HG03354 (cell line): ENCODE results near the gene SGCD.

Experiments used
- ATAC-seq: cut with Tn5 transposase; IDR thresholded peaks from one replicate; pipeline ENCODE4 v1.9.1; 2021; ENCODE audit warnings: mild to moderate bottlenecking; ENCODE audit not compliant: unreplicated experiment, poor library complexity, severe bottlenecking

SGCD gene

DNA sequence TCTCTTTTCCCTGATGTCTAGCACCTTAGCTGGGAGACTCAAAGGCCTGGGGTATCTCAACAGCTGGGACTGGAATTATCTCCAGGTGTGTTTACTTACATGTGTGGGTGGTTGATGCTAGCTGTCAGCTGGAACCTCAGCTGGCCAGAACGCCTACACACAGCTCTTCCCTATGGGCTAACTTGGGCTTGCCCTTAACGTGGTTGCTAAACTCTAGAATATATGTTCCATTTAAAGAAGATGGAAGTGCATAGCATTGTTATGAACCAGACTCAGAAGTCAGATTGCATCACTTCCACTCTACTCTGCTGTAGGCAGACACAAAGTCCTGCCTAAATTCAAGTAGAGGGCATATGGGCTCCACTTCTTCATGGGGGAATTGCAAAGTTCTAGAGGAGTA is 29.3 kb downstream of the SGCD start:
- ATAC-seq = no peak

GRCh38 chr5:156359476-156359875 is 32.5 kb downstream of the SGCD start:
- peak; percentile 56 for ATAC-seq

- no peak for ATAC-seq
Measured at GRCh38 chr5:156361436-156362109, 34.6 kb downstream of the SGCD start.

GRCh38 chr5:156363861-156364260 is 36.9 kb downstream of the SGCD start:
- no peak for ATAC-seq

DNA sequence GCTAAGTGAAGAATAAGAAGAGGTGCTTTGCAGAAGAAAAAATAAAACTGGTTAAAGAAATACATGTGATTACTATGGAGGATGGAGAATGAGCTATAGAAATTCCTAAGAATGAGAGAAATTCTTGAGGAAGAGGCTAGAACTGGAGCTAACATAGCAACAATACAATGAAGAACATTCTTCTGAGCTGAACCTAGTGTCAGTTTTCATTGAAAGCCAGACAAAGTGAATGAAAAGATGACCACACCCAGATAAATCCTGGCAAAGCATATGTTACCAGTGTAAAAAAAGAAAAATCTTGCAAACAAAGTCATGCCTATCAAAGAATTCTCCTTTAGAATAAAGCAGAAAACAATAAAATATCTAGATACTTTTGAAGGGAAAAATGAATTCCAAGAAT is 39.6 kb downstream of the SGCD start:
- ATAC-seq = no peak

DNA sequence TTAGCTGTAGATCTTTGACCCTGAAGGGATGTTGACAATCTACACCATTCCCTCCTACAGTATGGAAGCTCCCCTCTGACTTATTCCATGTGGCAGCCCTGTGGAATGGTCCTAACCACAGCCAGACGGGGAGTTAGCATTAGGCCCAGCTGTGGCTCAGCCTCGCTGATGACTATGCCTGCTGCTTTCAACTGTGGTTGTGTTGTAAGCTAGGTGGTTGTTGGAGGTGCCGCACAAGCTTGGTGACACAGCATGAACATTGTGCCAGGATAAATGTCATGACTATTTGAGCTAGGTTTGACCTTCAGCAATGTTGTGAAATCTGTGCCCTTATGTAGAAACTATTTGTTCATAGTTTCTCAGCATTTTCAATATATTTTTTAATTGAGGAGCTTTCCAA is 40.6 kb downstream of the SGCD start:
- ATAC-seq = no peak

GRCh38 chr5:156375895-156376495 is 49.0 kb downstream of the SGCD start:
- ATAC-seq = peak; percentile 60

GRCh38 chr5:156376751-156377150 is 49.8 kb downstream of the SGCD start:
- ATAC-seq = peak; percentile 80

DNA sequence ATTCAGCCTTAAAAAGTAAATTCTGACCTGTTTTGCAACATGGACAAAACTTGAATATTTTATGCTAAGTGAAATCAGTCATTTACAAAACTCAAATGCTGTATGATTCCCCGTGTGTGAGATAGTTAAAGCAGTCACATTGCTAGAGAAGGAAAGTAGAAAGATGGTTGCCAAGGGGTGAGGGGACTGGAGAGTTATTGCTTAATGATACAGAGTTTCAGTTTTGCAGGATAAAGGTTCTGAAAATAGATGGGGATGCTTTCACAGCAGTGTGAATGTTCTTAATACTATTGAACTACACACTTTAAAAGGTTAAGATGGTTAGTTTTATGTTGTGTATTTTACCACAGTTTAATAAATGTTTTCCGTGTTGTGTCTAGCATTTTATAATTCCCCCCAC is 51.2 kb downstream of the SGCD start:
- ATAC-seq = no peak

- no peak for ATAC-seq
Measured at GRCh38 chr5:156379206-156379605, 52.2 kb downstream of the SGCD start.

GRCh38 chr5:156380848-156381247 is 53.9 kb downstream of the SGCD start:
- ATAC-seq = no peak

DNA sequence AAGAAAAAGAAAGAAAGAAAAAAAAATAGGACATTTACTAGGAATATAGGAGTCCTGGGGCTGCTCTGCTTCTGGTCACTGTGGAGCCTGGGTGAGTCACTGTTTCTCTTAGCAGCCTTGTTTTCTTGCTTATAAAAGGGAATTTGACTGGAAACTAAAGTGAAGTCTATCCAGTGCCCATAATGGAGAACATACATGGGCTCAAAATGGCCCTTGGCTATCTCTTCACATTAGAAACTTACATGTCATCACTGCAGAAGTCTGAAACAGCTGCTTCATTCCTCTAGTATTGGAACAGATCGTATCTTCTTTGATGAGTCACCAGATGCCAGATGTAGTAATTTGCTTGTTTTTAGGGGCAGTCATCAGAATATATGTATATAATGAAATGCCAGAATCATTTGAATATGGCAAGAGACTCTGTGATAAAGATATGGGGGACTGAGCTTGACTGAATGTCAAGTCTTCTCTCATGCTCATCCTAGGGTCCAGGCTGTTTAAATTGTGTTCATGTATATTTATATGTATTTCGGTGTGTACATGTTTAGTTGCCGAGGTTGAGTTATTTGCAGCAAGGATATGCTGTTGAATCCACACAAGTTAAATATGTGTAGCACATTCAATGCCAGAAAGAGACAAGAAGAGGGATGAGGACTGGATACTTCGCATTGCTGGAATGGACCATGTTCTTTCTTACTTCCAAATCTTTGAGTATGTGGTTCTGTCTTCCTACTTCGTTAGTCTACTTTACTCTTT is 56.7 kb downstream of the SGCD start:
- ATAC-seq = no peak

- no peak for ATAC-seq
Measured at GRCh38 chr5:156385416-156385815, 58.5 kb downstream of the SGCD start.

DNA sequence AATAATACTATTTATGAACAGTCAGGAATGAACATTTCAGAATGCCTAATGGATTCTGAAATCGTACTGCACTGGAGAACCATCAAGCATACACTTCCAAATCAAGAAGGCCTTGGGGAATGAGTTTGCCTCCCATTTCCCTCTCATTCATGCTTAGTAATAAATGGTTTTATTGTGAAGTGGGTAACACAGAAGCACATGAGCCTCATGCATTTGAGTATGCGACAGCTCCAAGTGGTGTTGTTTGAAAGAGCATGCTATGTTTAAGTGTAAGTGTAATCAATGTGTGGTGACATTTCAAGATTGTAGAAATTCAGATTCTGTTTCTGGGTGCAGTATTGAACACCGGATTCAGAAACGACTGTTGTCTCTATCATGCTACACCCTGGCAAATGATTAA is 60.0 kb downstream of the SGCD start:
- ATAC-seq = no peak

GRCh38 chr5:156387391-156387790 is 60.4 kb downstream of the SGCD start:
- ATAC-seq = no peak

DNA sequence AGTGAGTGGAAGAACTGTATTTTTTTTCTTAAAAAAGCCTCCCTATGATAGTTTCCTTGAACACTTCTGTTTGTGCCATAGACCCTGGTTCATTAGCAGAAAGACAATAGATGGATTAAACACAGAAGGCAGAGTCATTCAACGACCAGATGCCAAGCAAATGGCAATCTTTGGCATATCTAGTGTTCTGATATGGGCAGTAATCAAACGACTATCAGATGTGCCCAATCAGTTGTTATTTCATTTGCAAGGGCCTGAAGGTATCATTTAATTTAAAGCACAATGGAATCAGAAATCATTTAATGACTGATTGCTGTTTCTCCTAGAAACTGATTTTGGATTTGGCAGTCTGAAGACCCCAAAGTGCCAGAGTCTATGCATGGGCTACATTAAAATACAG is 61.3 kb downstream of the SGCD start:
- no peak for ATAC-seq

DNA sequence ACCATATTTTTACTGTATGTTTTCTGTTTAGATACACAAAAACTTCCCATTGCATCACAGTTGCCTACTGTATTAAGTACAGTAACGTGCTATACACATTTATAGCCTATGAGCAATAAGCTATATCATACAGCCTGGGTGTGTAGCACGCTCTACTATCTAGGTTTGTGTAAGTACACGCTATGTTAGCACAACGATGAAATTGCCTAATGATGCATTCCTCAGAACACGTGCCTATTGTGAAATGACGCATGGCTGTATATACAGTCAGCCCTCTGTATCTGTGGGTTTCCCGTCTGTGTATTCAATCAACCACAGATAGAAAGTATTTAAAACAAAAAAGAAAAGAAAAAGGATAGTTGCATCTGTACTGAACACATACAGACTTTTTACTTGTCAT is 64.2 kb downstream of the SGCD start:
- ATAC-seq = no peak

DNA sequence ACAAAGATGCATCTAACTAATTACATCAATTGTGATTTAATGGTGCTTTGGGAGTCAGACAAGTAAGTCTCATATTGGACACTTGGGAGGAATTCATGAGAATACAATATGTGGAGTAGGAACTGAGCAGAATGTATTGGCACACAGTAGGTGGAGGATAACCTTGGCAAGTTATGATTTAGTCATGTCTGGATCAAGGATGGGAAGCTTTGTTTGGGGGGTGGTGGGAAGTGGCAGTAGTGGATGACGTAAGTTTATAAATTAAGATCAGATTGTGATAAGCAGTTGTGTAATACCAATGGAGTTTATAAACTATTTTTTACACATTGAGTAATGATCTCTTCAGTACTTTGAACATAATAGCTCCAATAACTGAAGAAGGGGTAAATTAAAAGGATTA is 67.0 kb downstream of the SGCD start:
- no peak for ATAC-seq

GRCh38 chr5:156394642-156395305 is 67.8 kb downstream of the SGCD start:
- no peak for ATAC-seq

DNA sequence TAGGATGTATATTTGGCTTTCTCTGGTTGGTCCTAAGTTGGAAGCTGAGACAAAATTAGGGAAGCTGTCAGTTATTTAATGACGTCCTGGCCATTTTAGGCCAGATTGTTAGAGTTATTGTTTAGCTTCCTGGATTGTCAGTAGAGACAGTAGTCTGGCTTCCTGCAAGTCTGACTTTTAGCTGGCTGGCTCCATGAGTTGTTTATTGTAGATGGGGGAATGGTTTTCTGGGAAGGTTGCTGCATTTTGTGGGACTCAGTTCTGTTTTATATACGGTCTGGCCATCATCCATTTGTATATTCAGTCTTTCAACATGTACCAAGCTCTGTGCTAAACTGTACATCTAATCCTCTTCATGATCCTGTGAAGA is 68.3 kb downstream of the SGCD start:
- no peak for ATAC-seq
